ENCODE data around the gene SS18L1.
"Not testable (repeated sequence)": the region's sequence is repeated elsewhere in the genome, so short reads cannot be mapped to it uniquely, and the experiment has no call there.

Gene SS18L1, protein sequence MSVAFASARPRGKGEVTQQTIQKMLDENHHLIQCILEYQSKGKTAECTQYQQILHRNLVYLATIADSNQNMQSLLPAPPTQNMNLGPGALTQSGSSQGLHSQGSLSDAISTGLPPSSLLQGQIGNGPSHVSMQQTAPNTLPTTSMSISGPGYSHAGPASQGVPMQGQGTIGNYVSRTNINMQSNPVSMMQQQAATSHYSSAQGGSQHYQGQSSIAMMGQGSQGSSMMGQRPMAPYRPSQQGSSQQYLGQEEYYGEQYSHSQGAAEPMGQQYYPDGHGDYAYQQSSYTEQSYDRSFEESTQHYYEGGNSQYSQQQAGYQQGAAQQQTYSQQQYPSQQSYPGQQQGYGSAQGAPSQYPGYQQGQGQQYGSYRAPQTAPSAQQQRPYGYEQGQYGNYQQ

DNA sequence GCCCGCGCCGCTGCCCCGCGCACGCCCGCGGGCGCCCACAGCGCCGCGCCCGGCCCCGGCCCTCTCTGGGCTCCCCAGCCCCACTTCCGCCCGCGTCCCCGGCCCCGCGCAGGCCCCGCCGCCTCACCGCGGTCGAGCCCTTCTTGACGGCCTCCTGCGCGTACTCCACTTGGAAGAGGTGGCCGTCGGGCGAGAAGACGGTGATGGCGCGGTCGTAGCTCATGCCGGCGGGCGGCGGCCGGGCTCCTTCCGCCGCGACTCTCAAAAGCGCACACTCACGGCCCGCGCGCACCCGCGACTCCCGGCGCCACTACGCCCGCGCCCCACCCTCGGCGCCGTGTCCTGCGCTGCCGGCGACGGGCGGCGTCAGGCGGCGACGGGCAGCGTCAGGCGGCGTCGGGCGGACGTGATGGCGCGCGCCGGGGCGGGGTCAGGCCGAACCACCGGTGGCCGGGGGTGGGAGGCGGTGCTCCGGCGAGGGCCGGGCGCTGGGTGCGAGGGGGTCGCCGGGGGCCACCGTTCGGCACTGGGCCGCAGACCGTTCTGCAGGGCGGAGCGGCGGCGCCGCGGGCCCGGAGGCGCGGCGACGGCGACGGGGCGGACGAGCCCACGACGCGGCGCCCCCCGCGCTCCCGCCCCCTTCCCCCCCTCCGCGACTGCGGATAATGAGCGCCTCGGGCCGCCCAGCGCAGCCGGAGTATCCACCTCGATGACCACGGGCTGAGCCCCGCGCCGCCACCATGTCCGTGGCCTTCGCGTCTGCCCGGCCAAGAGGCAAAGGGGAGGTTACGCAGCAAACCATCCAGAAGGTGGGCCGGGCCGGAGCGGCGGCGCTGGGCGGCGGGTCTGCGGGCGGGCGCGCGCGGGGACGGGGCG lies at the start of gene SS18L1, which contains the start of gene PSMA7:
SS18L1 (plus strand) TSS at position 689 of the 876 bp plus-strand sequence; CDS start at position 741, 52 bp downstream.
PSMA7 (minus strand) TSS at position 314 of the 876 bp plus-strand sequence; CDS start at position 223, 91 bp downstream.
- peak; percentile 71 to 89 (median 80) for DNase-seq

DNA sequence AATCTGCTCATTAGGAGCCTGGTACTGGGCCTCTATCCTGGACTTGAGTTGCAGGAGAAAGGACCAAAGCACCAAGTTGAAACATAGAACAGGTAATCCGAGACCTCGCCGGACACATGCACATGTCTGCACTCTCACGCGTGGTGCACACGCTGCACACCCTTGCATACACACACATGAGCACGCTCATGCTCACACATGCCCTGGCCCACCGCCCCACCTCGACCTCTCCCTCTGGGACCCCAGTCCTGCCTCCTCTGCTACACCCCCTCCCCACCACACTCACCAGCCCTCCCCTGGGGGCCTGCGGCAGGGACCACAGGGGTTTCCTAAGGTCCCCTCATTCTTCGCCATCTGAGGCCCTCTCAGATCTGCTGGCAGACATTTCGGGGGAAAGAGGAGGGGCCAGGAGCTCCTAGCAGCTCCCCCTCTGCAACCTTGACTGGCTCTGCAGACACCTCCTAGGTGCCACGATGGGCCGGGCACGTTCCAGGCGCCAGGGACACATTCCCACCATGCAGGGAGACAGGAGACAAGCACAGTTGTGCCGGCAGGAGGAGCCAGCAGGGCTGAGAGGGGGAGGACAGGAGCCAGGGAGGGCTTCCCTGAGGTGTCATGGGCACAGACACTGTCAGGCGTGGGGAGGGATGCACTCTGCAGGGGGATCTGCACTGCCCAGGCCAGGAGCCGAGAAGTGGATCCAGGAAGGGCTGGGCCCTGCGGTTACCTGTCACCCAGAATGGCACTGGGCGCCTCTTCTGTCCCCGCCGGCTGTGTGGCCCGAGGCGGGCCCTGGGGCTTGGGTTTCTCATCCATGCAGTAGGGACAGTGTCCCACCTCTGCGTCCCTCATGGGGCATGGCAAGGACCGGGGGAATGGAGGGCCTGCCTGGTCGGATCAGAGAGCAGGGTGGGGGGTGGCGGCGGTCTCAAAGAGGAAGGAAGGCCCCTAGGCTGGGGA lies 46.9 kb upstream of the SS18L1 start:
- no peak for DNase-seq

DNA sequence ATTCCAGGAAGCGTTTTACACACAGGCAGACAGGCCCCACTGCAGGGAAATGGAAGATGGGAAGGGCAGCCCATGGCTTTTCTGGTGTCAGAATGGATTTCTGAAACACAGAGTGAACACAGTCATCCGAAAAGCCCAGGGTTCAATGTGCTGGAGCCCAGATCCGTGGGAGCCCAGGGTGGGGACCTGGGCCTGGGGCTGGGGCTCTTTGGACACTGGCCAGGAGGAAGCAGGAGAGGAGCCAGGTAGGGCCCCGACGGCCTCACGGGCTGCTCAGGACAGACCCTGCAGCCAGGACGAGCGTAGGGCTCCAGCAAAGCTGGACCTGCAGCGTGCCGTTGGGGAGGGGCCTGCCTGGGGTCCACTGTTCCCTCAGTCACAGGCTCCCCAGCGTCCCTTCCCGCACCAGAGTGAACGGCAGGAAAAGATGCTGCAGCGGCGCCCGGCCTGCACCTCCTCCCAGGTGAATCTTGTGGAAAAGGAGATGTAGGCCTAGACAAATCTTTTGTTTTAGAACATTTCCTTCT lies 45.6 kb upstream of the SS18L1 start:
- DNase-seq, result no peak

DNA sequence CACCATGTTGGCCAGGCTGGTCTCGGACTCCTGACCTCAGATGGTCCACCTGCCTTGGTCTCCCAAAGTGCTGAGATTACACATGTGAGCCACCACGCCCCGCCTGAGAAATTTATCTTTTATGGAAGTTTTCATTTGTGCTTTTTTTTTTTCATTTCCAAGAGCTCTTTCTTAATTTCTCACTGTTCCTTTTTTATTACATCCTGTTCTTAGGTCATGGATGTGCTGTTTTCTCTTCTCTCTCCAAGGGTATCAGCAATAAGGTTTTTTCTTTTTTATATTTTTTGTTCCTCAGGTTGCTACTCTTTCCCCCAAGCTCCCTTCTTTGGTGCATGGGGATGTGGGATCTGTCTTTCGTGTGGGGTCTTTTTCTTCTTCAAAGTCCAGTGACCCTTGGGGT lies 42.5 kb upstream of the SS18L1 start:
- no peak for DNase-seq

DNA sequence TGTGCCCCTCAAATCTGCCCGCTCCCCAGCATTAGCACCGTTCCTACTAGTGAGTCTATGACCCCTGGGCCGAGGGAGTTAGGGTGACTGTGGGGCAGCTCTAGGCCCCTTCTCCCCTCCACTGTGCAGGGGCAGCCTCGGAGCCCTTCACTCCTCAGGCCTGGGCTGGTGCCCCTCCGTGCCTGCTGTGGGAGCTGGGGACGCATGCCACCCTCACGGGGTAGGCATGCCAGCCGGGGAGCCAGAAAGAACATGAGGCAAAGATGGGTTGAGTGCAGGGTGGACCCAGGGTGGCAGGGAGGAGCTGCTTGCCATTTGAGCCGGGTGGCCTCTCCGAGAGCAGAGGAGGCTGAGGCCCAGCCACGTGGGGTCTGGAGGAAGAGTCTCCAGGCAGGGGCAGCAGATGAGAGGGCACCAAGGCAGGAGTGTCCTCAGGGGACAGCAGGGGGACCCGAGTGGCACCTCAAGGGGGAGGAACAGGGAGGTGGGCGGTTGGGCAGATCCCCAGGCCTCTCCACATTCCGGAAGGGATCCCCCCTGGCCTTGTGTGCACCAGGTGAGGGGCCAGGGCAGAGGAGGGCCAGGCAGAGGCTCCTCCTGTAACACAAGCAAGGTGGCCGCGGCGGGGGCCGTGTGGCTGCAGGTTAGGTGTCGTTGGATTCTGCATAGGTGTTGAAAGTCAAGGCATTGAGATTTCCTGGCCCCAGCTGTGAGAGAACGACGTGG lies 39.9 kb upstream of the SS18L1 start:
- DNase-seq, result no peak

DNA sequence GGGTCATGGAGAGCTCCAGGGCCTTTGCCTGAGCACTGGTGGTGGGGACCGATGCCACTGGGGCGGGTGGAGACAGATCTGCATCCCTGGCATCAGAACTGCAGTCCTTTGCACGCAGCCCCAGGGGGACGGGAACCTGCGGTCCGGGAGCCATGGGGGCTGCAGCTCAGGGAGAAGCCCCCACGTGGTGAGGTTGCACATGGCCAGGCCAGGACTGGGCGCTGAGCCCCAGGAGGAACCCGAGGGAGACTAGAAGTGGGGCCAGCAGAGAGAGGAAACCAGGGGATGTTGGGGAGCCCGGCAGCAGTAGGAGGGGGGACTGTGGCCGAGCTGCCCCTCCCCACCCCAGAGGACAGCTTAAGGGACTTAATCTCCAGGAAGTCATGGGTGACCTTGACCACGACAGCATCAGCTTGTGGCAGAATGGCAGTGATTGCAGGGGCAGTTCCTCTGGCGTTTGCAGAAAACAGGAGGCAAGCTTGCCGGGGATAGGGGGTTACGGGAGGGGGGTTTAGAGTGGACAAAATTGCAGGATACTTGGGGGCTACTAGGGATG lies 39.3 kb upstream of the SS18L1 start:
- no peak for DNase-seq

DNA sequence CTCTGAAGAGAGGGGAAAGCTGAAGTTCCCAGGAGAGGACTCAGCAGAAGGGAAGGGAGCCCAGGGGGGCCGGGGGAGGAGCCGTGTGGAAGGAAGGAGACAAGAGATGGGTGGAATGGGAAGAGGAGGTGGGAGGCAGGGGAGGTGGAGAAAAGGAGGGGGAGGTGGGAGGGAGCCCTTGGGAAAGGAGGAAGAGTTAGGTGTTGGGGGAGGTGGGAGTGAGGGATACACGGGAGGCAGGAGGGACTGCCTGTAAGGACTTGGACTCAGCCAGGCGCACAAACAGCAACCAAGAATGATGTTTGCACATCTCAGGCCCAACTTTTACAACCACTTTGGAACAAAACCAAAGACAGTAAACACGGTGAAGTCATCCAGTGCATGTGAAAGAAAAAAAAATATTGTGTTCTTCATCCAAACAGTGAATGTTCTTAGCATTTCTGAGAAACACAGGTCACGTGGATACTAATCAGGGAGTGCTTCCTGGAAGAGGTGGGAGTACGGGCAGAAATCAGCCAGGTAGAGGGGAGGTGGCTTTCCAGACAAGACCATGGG lies 38.7 kb upstream of the SS18L1 start:
- no peak for DNase-seq

DNA sequence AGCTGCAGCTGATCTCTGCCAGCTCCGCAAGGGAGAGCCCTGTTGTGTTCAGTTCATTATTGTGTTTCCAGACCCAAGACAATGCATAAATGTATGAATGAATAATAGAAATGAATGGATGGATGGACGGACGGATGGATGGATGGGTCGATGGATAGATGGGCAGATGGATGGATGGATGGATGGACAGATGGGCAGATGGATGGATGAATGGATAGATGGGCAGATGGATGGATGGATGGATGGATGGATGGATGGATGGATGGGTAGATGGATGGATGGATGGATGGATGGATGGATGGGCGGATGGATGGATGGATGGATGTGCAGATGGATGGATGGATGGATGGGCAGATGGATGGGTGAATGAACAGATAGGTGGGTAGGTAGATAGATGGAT lies 38.0 kb upstream of the SS18L1 start:
- DNase-seq, result no peak

DNA sequence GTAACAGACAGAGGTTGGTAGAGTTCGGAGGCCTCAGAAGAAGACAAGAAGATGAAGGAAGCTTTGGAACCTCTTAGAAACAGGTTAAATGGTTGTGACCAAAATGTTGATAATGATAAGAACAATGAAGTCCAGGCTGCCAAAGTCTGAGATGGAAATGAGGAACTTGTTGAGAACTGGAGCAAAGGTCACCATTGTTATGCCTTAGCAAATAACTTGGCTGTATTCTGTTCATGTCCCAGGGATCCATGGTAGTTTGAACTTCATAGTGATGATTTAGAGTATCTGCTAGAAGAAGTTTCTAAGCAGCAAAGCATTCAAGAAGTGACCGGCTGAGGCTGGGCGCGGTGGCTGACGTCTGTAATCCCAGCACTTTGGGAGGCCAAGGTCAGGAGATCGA lies 32.4 kb upstream of the SS18L1 start:
- no peak for DNase-seq

DNA sequence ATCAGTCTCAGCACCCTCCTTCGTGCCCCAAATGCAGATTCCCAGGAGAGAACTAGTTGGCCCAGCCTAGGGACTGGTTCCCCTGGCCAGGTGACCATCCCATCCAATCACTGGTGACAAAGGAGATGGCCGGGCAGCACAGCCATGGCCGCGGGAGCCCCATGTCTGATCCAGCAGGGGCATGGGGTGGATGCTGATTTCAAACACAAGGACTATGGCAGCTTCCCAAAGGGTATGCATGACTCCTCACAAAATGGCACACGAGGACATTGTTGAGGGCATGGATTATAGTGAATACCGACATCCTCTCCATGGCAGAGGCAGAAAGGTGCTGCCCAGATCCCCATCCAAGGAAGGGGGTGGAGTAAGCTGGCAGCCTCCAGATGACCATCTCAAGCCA lies 31.2 kb upstream of the SS18L1 start:
- no peak for DNase-seq

DNA sequence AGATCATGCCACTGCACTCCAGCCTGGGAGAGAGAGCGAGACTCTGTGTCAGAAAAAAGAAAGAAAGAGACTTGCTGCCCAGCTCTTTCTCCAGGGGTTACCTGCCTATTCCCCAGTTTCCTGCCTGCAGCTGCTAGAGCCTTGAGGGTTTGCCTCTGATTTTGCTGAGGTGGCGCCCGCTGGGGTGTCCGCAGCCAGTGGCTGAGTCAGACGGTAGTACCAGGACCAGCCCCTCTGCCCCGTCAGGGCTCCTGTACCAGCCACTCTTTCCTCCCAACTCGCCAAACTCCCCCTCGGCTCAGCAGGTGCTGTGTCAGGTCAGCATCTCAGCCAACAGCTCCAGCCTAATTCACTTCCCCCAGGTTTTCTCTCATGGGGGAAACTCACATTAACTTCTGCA lies 28.7 kb upstream of the SS18L1 start:
- no peak for DNase-seq

DNA sequence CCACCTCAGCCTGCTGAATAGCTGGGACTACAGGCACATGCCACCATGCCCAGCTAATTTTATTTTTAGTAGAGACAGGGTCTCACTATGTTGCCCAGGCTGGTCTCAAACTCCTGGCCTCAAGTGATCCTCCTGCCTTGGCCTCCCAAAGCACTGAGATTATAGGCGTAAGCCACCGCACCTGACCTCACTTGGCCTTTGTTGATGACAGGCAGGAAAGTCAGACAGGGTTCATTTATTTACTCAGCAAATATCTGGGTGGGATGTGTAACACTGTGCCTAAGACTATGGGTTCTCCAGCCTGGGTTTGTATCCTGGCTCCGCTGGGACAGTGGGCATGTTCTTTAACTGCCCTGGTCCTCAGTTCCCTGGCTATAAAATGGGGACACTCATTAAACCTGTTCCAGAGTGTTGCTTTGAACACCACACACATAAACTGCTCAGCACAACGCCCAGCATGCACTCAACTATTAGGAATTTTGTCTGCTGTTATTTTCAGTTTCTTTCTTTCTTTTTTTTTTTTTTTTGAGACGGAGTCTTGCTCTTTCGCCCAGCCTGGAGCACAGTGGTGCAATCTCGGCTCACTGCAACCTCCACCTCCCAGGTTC lies 27.7 kb upstream of the SS18L1 start:
- not testable (repeated sequence) for DNase-seq

DNA sequence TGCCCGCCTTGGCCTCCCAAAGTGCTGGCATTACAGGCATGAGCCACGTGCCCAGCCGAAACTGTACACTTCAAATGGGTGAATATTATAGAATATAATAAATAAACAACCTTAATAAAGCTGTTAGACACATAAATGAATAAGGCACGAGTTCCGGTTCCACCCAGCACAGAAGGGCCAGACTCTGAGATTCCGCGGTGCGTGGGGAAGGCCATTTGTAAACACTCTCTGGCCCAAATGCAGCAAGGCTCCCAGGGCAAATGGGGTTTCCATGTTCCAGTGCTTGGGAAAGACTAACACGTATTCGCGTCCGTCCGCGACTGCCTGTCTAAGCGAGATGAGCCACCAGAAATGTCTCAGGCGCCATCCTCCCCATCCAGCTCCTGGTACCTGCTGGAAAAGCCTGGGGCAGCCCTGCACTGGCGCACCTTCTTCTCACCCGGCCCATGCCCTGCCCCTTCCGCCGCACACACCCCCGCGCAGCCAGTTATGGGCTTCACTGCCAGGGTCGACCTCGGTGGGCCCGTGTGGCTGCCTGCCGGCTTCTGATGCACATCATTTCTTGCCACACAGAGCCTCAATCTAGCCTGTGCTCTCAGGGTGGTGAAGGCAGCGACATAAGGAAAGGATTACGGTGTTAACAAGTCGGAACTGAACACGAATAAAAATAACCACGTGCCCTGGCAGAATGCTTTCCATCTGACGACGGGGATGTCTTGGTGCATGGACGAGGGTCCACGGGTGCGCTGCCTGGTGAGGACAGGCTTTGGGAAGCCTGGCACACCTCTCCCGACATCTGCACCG lies 26.8 kb upstream of the SS18L1 start:
- DNase-seq, result no peak

DNA sequence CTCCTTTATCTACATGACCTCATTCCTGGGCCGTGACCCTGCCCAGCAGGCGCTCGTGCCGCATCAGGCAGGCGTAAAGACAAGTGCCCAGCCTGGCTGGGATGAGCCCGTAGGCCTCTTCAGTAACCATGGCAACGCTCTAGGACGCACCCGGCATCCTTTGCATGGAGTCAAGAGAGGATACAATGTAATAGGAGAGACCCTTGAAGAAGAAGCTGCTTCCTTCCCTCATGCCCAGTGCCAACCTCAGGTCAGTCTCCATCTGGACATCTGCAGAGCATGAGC lies 26.3 kb upstream of the SS18L1 start:
- no peak for DNase-seq

DNA sequence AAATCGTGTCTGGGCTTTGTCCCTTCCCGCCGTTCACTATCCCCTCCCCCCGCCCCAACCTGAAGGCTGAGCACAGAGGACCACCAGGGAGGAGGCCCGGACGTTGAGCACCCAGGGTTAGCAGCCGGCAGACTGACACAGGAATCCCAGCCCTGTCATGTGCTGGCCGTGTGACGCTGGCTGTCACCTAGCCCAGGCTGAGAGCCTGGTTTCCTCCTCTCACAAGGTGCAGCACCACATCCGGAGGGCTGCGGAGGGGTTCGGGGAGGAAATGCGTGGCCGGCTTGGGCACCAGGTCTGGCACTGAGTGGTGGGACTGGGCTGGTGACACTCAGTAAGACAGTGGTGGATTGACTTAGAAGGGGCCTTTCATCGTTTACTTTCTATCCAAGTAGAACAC lies 25.9 kb upstream of the SS18L1 start:
- peak; percentile 47 to 87 (median 72) for DNase-seq

DNA sequence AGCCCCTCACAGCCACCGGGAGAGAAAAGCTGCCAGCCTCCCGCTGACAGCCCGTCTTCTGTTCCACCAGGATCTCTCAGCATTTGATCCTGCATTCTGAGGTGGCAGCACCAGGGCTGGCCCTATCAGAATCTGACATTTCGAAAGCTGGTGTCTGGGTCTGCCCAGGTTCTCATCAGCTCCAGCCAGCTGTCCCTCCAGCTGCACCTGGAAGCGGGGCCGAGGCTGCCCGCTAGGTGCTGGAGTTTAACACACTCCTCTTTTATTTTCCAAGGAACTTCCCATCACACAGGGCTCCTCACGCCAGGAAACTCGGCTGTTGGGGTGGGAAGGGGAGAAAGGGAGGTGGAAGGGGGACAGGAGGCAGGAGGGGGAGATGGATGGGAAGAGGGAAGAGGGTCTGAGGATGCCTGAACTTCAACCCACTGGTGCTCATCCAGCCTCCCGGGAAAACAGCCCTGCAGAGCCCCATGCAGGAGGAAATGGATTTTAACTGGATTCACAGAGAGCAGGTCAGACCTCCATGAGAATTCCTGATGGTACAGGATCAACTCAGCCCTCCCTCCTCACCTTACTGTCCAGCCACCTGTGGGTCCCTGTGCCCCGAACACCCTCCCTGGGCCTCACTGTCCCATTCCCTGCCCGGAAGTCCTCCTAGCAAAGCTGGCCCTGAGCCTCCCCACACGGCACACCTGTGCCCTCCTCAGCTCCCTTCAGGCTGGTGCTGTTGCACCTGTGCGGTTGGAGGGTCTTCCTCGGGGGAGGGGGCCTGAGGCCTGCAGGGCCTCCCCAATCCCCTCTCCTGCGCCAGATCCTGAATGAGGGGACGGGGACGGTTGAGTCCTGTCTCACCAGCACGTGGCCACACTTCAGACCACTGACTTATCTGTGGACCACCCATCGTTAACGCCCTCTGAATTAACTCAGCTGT lies 25.2 kb upstream of the SS18L1 start:
- no peak for DNase-seq

DNA sequence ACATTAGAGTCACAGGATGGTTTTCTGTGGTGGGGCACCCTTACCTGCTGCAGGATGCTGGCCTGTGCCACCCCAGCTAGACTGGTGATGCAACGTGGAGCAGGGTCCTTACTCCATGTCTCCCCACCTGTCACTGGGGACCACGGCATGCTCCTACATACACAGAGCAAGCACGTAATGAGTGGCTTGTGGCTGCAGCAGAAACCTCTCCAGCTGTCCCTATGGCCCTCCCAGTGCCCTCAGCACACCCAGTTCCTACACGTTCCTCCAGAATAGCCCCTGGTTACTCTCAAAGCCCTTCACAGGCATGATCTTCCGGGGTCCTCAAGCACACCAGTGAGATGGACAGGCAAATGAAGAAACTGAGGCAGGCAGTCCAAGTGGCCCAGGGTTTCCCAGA lies 24.5 kb upstream of the SS18L1 start:
- peak in 1 of 6 experiments; percentile 10 for DNase-seq

DNA sequence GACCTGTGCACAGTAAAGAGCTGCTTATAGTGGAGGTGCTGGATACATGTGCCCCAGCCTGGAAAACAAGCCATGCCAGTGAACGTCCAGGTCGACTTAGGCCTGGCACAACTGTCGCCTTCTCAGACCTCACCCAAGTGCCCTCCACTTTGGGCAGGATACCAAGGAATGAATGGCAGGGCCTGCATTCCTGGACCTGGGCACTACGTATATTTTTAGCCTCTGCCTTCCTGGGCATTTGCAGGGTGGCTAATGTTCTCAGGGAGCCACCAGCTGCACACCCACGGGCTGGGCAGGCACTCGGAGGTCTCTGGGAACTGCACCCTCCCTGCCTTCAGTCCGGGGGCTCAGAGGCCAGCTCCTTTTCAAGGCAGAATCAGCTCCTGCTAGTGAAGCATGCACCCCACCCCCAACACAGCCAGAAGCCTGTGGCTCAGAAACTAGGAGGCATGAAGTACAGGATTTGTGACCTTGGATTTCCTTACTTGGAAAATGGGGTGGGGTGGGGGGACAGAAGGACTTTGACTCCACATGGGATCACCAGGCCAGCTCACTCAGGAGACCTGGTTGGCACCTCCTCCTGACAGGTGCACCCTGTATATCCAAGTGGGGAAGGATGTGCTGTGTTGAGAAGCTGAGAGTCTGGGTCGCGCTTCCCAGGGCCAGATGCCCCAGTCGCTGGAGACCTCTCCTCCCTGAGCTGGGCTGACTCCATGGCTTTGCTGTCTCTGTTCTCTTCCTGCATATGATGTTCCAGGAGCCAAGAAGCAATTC lies 23.8 kb upstream of the SS18L1 start:
- DNase-seq, result no peak

Measured in stimulated activated naive CD4-positive, alpha-beta T cell (primary cell).